ENCODE results near the gene XYLB. TPM values are rescaled to one million over a fixed set of nuclear protein-coding genes. Genes with fewer than 3 reads are reported as not detected.

Gene XYLB
- total RNA-seq, 1 donor: 4.3 TPM

- H3K4me3 ChIP-seq (ENCODE audit: low read depth, low read length): no peak overlapping the region
- no peak for TF ChIP-seq CTCF (IDR thresholded peaks at IDR 0.05; ENCODE audit: insufficient read depth, low read depth, low read length)
- DNase-seq (ENCODE audit: low read depth): no peak
These were observed 100.2 kb downstream of the XYLB start for GRCh38 chr3:38446812-38447211.

DNA sequence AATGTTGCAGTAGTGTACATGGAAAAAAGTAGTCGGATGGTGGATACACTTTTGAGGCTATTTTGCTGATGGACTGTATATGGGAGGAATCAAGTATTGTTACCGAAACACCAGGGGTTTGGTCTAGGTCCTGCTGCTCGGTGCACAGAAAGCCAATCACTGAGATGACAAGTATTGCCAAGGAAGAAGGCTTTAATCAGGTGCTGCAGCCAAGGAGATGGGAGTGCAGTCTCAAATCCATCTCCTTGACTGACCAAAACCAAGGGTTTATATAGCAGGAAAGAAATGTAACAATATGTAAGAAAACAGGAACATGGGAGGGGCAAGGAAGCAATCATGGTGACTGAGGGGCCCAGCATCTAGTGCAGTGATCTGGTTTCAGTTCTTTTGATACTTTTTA, 104.3 kb downstream of the XYLB start:
- H3K4me3 ChIP-seq (ENCODE audit: low read depth, low read length): no peak overlapping the region
- no peak for DNase-seq (ENCODE audit: low read depth)
- no peak for TF ChIP-seq CTCF (IDR thresholded peaks at IDR 0.05; ENCODE audit: insufficient read depth, low read depth, low read length)

GRCh38 chr3:38453075-38453912, 106.7 kb downstream of the XYLB start, which contains the start of gene ACVR2B:
Gene ACVR2B (plus strand): TSS chr3:38453890. CDS start chr3:38454323, 433 bp downstream.
- peak within 1 kb of the TSS; percentile 76 for H3K4me3 ChIP-seq (ENCODE audit: low read depth, low read length)
- peak; percentile 78 for DNase-seq (ENCODE audit: low read depth)
- TF ChIP-seq CTCF (IDR thresholded peaks at IDR 0.05; ENCODE audit: insufficient read depth, low read depth, low read length): no peak

DNA sequence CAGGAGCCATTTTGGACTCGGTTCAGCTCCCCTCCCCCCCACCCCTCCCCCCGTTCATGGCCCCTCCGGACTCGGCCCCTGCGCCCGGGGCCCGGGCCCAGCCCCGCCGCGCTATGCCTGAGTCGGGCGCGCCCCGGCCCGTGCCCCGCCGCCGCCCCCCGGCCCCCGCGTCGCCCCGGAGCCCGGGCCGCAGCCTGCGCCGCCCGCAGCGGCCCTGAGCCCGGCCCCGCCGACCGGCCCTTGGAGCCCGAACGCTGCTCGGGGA, 107.3 kb downstream of the XYLB start:
- no peak for TF ChIP-seq CTCF (IDR thresholded peaks at IDR 0.05; ENCODE audit: insufficient read depth, low read depth, low read length)
- DNase-seq (ENCODE audit: low read depth): no peak
- H3K4me3 ChIP-seq (ENCODE audit: low read depth, low read length): peak overlapping the region; percentile 76

GRCh38 chr3:38454178-38454883, 107.7 kb downstream of the XYLB start:
- peak overlapping the region; percentile 76 for H3K4me3 ChIP-seq (ENCODE audit: low read depth, low read length)
- TF ChIP-seq CTCF (IDR thresholded peaks at IDR 0.05; ENCODE audit: insufficient read depth, low read depth, low read length): no peak
- peak; percentile 21 for DNase-seq (ENCODE audit: low read depth)

DNA sequence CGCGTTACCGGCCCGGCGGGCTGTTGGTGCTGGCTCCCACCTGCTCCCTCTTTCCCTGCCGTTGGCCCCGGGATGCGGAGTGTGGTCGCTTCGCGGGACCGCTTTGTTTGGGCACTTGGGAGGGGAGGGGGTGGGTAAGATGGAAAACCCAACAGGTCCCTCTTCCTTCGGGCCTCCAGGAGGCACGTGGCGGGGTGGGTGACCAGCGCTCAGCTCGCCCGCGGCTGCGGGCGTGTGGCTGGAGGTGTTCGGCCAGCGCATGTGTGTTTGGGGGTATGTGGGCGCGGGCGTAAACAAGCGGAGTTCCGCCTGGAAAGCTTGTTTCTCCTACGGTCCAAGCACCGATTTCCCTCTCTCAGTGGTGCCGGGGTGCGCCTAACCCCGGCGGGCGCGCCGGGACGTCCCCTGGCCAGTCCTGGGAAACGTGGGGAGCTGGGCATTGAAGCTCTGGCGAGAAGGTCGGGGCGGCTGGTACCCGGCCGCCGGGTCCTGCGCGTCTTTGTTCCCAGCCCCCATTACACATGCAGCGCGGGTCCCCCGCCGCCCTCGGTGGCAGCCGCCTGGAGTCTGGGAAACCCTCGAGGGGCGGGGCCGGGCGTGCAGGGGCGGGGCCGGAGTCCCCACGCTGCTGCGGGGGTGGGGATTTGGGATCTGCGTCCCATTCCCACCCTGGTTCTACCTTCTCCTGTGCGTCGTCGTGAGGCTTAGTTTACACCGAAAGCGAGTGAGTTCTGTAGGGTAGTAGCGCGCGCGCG, 108.5 kb downstream of the XYLB start:
- peak overlapping the region; percentile 76 for H3K4me3 ChIP-seq (ENCODE audit: low read depth, low read length)
- no peak for TF ChIP-seq CTCF (IDR thresholded peaks at IDR 0.05; ENCODE audit: insufficient read depth, low read depth, low read length)
- DNase-seq (ENCODE audit: low read depth): peak; percentile 57

Data from fibroblast of villous mesenchyme (primary cell).